Measurements from ENCODE around the gene ABCA2.

- TF ChIP-seq CTCF (optimal IDR thresholded peaks at IDR 0.05 in 1 of 3, IDR thresholded peaks at IDR 0.05 in 1 of 3, conservative IDR thresholded peaks at IDR 0.05 in 1 of 3; ENCODE audit: extremely low read depth in 1 of 3, insufficient read depth in 2 of 3, low read length in 3 of 3) (no peak), EZH2 (IDR thresholded peaks at IDR 0.05; ENCODE audit: low read length) (no peak)
These were observed 1.7 kb downstream of the ABCA2 start for GRCh38 chr9:137026384-137026783.

Data from keratinocyte (primary cell).